ENCODE results near the gene CAV1. TPM values are rescaled to one million over a fixed set of nuclear protein-coding genes. Genes with fewer than 3 reads are reported as not detected.

Gene CAV1
- total and polyA plus RNA-seq, 2 of the 13 experiments (the other 11 are each of a cell fraction or from before 2014, with no cell fraction given): 0.40 TPM; not detected in 1

DNA sequence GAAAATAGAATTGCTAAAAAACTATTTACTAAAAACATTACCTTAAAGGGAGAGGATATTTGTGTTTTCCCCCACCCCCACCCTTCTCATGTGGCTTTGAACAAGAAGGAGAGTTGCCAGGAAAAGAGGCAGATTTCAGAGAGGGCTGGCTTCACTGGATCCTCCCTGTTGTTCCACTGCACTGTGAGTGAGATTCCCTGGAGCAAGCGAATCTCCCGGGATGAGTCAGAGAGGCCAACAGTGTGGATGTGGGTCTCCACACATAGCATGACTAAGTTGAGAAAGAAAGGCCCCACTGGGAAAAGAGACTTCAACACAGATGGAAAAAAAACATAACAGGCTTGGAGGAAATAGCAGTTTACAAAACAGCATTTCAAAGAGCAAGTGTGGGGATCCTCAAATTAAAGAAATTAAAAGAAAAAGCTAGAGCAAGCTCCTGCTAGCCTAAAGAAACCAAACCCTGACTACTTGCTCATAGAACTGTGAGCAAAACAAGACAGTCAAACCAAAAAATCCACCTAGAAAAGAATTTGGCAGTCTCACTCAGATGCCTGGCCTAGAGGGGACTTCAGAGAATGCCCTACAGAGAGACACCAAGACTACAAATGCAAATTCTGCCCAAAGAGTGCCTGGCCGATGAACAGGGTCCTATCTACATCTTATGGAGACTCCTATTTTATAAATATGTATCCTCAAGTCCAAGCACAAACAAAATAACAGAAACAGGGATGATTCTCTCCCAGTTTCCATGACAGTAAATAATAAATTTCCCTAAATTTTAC is 3.4 kb downstream of the CAV1 start (continued):
- no peak for TF ChIP-seq ZFX (CRISPR knock-in tag; IDR thresholded peaks at IDR 0.05; ENCODE audit: low read depth)
- TF ChIP-seq POLR2AphosphoS5 (IDR thresholded peaks at IDR 0.05; ENCODE audit: low read depth, low read length): no peak
- TF ChIP-seq ARID2 (CRISPR knock-in tag; IDR thresholded peaks at IDR 0.05; ENCODE audit: borderline replicate concordance): no peak
- TF ChIP-seq, protein P1, sequence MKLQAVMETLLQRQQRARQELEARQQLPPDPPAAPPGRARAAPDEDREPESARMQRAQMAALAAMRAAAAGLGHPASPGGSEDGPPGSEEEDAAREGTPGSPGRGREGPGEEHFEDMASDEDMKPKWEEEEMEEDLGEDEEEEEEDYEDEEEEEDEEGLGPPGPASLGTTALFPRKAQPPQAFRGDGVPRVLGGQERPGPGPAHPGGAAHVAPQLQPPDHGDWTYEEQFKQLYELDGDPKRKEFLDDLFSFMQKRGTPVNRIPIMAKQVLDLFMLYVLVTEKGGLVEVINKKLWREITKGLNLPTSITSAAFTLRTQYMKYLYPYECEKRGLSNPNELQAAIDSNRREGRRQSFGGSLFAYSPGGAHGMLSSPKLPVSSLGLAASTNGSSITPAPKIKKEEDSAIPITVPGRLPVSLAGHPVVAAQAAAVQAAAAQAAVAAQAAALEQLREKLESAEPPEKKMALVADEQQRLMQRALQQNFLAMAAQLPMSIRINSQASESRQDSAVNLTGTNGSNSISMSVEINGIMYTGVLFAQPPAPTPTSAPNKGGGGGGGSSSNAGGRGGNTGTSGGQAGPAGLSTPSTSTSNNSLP (IDR thresholded peaks at IDR 0.05; ENCODE audit: low read depth, low read length): no peak

DNA sequence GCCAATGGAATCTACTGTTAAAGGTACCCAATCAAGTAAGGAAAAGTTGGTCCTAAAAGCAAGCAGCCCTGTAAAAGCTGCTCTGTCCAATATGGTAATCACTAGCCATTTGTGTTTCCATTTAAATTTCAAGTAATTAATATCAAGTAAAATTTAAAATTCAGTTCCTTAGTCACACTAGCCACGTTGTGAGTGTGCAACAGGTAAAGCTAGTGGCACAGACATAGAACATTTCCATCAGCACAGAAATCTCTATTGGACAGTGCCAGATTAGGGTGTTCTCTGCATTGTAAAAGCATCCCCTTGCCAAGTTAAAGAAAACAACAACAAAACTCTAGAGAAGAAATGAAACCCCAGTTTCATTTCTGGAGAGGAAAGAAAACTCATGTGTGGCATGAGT is 4.4 kb downstream of the CAV1 start:
- H3K79me2 ChIP-seq (ENCODE audit: insufficient read depth, low read length): no peaks in the 10 kb centered on the region
- intact Hi-C loops (cut with micrococcal nuclease; ENCODE audit: unreplicated experiment): loop anchor here (5.0 to 10.0 kb wide), 3 partner anchors 276 to 392 kb away; no protein-coding TSS in a partner anchor
- peaks cover 9 to 32% of the 10 kb centered on the region in 2 experiments; a peak in 4 of 5 replicates for H3K27me3 ChIP-seq (ENCODE audit: control insufficient read depth in 1 of 2, insufficient read depth in 2 of 2, low read length in 2 of 2)
- peaks cover 21% of the 10 kb centered on the region for H3K4me1 ChIP-seq (ENCODE audit: insufficient read depth, low read length)
- H3K4me3 ChIP-seq (replicated peaks in 1 of 3; ENCODE audit: insufficient read depth in 1 of 3, low read depth in 2 of 3, low read length in 3 of 3): no peak overlapping the region
- ATAC-seq: no peak
- TF ChIP-seq PCBP2 (optimal IDR thresholded peaks at IDR 0.05; ENCODE audit: low read depth, low read length, poor library complexity, severe bottlenecking) (no peak), ZXDC (CRISPR knock-in tag; IDR thresholded peaks at IDR 0.05) (no peak), ZNF792 (CRISPR knock-in tag; IDR thresholded peaks at IDR 0.05) (no peak), ZNF766 (CRISPR knock-in tag; IDR thresholded peaks at IDR 0.05; ENCODE audit: borderline replicate concordance) (no peak), HOXA9 (CRISPR knock-in tag; IDR thresholded peaks at IDR 0.05; ENCODE audit: borderline replicate concordance) (no peak)
- no peak for FAIRE-seq
- no peaks in the 10 kb centered on the region for H4K20me1 ChIP-seq (ENCODE audit: insufficient read depth, low read length)
- in situ Hi-C loops (cut with HindIII; ENCODE audit: extremely low pct_ligation_motif_present, low pct_unique_long_range_greater_than_20kb): loop anchor here (5.0 to 10.0 kb wide), 2 partner anchors 272 to 354 kb away; no protein-coding TSS in a partner anchor
- no peak overlapping the region for H3K4me2 ChIP-seq (ENCODE audit: low read depth, low read length)
- no peaks in the 10 kb centered on the region for H3K9me3 ChIP-seq (ENCODE audit: low read length)
- no peak for DNase-seq (ENCODE audit: low spot score)
- CTCF ChIA-PET (ENCODE audit: low intra/inter-chr PET ratio, low total read pairs): no interaction called here
- POLR2A ChIA-PET: no interaction called here
- H2AFZ ChIP-seq (ENCODE audit: low read length): no peak overlapping the region
- WGBS (ENCODE audit: low lambda C conversion rate): 0% methylated on average over 1 of the region's 1 CpG
- H3K9ac ChIP-seq (ENCODE audit: insufficient read depth, low read depth, low read length): no peak overlapping the region
- no TSS peak for BruUV-seq (replicated peaks)
- H3K36me3 ChIP-seq (replicated peaks in 1 of 2; ENCODE audit: control insufficient read depth in 1 of 2, insufficient read depth in 2 of 2, low read length in 2 of 2): no peaks in the 10 kb centered on the region
- H3K27ac ChIP-seq (ENCODE audit: extremely low read length, insufficient read depth, low read length): no peak overlapping the region

Measured in HepG2 (cell line).